Non-pigmented ciliary epithelial cell (primary cell): Measurements from ENCODE around the gene TMEM250.

Experiments used
- DNase-seq: peaks from one replicate; pipeline ENCODE4 v3.0.0-alpha.2; 2010; ENCODE audit warnings: low read depth

The TMEM250 gene

DNA sequence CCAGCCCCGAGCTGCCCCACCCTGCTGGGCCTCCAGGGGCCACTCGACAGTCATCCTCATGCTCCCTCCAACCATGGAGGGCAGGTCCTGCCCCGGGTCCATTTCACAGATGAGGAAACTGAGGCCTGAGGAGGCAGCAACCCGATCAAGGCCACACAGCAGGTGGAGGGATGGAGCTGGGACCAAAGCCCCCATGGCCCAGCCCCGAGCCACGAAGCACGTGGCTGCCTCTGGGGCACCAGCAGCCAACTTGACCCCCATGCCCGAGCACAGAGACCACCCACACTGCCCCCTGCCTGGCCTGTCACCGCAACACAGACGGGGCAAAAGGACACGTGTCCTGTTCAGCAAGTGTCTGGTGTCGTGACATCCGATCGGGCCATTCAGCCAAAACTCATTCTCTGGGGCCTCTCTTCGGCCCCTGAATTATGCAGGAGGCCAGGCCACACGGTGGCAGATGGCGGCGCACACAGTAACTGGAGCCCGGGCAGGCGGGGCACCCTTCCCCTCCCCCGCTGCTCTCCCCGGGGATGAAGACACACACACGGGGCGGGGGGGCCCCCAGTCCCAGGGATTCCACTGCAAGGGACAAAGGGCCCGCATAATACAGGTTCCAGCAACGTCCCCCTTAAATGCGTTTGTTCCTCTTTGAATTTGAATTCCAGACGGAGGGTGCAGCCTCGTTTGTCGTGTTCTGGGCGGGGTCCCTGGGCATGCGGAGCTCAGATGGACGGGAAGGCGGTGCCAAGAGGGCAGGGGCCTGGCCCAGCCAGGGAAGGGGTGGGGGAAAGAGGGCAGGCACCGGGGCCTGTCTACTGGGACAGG lies 29.4 kb upstream of the TMEM250 start:
- DNase-seq = no peak

DNA sequence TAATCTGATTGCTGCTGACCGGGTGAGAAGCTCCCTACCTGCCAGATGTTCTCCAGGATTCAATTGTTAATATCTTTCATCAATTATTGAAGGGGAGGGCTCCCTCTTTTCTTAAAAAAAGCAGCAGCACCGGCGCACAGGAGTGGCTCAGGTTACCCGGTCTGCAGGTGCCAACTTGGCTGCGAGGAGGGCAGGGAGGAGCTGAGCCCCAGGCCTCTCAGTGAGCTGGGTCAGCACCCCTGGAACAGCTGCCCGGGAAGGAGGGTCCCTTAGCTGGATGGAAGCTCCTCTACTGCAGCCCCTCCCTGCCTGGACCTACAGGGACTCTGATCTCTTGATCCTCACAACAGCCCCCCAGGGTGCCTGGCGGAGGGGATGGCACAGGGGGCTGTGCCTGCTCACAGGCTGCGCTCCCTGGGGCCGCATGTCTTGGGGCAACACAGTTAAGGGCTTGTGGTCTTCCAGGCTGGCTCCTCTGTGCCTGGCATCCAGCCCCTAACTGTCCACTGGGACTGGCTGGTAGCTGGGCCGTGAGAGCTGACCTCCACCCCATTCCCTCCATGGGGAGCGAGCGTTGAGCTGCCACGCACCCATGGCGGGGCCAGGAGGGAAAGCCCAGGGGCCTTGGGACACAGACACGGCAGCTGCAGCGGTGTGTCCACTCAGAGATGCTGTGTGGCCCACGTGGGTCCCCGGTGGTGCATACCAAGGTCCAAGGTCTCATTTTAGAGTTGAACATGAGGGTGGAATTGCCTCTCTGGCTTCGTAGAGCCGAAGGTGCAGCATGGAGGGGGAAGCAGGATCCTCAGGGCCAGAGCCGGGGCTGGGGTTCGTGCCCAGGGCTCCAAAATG lies 28.6 kb upstream of the TMEM250 start:
- no peak for DNase-seq

DNA sequence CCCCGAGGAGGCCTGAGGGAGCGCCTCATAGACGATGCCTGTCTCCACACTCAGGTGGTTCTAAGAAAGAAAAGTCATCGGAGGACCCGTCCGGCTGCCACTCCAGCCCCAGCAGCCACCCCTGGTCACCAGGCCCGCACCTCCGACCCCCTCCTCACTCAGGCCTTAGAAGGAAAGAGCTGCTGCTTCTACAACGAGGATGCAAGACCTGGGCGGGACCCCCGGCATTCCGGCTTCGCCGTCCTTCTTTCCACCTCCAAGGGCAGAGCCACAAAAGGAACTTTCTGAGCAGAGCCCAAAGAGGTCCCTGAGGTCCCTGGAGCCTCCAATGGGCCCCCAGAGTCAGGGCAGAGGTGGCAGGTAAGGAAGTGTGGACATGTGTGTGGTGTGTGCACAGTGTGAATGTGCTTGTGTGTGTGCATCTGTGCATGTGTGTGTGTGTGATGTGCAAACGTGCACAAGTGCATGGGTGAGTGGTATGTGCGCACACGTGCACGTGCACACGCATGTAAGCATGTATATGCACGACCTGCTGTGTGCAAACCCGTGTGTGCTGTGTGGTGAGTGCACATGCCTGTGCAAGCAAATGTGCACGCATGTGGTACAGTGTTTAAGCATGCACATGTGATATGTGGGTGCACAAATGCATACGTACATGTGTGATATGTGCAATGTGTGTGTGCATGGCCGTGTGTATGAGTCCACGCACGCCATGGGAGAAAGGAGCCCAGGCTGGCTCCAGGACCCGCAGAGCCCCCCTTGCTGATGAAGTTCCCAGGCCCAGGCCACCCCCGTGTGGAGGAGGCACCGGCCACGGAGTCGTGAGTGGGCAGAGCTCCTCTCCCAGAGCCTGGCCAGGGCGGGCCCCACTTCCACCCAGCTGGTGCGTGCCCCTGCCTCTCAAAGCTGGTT lies 27.7 kb upstream of the TMEM250 start:
- DNase-seq = no peak

DNA sequence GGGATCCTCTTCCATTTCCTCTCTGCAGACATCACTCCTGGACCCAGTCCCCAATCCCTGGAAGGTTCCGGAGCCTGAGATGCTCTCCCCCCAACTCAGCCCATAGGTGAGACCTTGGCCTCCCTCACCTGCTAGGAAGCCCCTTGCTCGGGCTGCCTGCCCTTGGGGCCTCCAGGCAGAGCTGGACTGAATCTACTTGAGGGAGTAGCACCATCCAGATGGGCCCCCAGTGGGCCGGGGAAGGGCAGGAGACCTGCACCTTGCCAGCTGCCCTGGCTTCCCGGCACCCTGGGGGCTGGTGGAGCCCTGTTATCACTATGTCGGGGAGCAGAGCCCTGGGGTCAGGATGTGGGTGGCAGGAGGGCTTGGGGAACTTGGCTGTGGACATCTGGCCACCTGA lies 26.9 kb upstream of the TMEM250 start:
- no peak for DNase-seq

DNA sequence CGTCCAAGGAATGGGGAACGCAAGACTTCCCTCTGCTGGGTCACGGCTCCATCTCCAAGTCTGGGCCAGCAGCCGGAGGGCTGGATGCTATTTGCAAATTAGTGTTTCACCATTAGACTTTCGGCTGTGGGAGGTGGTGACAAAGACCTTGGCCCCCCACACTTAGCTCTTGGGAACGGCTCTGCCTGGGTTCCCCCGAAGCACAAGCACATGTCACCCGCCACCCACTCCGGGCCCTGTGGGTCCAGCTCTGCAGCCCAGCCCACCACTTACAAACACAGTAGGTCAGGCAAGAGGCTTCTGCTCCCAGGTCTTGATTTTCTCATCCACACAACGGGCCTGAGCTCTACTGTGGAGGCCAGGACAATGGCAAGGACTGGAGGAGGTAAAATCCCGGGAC lies 25.8 kb upstream of the TMEM250 start:
- DNase-seq = no peak

DNA sequence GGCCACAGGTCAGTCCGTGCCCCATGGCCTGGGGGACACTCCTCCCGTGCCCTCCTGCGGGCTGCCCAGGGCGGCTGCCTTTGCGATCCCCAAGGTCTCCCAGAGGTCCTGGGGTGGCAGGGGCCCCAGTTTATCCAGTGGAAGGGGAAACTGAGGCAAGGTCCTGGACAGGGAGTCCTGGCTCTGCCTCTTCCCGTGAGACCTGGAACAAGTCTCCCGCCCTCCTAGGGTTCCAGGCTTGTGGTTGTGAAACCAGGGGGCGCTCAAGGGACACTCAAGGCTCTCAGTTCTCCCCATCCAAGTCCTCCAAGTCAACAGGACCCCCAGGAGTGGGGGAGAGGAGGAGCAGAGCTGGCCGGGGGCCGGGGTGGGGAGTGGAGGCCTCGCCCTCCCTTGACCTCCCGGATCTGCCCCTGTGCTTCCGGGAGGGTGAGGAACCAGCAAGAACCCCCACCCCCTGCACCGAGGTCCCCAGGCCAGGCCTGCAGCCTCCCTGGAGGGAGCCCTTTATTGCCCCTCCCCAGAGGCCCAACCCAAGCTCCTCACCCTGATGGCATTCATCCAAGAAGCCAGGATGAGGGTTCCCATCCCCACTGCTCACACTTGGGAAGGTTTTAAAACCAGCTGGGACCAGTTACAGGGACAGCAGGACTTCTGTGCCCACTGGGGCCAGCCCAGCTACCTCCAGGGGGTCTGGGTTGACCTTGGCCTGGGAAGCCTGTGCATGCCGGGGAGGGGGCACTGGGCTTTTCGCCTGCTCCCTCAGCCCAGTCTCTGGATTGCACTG lies 24.7 kb upstream of the TMEM250 start:
- no peak for DNase-seq

DNA sequence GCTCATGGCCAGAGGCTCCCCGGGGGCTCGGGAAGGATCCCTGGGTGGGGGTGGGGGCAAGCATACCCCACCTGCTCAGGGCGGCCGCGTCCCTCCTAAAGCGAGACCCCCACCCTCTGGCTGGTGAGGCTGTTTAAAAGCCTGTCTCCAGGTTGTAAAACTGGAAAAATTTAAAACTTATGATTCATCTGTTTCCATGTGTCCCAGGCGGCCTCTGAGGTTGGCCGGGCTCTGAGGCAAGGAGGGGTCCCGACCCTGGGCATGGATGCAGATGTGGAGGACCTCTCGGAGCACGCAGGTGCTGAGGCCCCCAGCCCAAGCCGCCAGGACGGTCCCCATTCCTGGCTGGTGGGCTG lies 24.2 kb upstream of the TMEM250 start:
- DNase-seq = no peak

DNA sequence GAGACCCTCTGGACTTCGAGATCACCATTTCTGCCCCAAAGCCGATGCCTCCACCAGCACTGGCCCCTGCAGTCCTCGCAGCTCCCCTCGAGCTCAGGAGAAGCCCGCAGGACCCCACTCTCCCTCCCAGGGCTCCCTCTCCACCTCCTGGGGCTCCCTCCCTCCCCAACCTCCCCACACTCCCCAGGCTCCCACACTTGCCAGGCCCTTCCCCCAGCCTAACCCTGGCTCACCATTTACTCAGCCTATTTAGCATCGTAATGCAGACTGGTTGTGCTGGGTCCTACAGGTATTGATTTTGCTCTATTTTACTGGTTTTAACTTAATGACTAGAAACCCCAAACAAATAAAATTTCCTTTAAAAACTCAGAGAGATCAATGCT lies 23.7 kb upstream of the TMEM250 start:
- no peak for DNase-seq

DNA sequence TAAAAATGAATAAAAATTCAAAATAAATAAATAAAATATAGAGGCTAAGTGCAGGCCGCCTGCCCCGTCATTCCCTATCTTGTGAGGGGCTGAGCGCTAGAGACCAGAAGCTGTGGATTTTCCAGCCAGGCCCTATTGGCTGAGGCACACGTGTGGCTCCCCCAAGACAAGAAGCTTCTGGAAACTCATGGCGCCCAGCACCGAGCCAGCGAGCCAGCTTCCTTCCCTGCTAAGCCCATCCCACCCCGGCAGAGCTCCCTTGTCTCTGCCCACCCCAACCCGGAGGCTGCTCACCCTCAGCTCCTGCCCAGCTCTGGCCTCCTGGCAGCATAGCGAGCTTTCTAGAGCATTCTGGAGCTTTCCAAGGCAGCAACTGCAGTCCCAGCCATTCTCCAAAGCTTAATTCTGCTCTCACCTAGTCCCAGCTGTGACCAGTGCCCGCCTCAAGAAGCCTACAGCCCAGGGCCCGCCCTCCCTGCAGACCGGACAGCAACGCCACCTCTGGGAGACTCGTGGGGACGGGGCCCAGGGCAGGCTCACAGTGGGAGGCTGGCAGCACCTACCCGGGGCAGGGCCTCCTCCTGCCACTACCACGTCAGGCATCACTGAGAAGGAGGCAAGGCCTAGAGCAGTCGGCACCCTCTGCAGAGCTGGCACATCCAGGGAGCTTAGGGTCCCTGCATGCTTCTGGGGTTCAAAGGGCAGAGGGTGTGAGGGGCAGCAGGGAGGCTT lies 23.2 kb upstream of the TMEM250 start:
- no peak for DNase-seq

DNA sequence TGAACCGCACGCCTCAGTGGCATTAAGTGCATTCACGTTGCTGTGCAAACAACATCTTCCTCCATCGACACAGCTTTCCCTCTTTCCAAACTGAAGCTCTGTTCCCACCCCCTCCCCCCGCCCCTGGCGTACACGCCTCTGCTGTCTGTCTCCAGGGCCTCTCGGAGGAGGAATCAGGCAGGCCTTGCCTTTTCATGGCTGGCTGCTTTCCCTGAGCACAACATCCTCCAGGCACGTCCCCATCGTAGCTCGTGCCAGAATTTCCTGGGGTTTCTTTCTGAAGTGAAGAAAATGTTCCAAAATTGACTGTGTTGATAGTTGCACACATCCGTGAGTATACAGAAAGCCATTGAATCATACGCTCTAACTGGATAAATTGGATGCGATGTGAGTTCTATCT lies 22.3 kb upstream of the TMEM250 start:
- no peak for DNase-seq

DNA sequence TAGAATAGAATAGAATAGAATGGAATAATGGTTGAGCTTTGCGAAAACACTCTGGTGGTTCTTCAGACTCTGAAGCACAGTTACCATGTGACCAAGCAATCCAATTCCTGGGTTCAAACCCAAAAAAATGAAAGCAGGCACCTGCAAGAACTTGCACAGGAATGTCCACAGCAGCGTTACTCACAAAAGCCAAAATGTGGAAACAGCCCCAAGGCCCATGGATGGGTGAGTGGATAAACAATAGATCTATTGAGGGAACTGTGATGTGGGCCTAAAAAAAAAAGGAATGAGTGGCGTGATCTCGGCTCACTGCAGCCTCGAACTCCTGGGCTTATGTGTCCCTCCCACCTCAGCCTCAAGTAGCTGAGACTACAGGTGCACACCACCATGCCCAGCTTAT lies 21.4 kb upstream of the TMEM250 start:
- DNase-seq = no peak

DNA sequence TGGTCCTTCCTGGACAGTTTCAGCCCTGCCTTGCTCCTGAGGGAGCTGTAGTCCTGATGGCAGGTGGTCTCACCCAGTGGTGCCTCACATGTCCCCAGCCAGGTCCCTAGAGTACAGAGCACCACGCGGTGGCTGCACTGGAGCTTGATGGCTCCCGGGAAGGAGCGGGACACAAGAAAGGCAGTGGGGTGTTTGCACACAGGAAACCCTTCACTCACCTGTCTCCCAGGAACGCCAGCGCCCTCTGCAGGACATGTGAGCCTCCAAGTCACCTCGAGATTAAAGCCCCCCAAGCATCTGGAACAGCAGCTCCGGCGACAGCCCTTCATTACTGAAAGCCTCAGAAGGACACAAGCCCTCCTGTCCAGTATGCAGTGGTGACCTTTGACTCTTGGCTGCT lies 19.9 kb upstream of the TMEM250 start:
- DNase-seq = no peak

DNA sequence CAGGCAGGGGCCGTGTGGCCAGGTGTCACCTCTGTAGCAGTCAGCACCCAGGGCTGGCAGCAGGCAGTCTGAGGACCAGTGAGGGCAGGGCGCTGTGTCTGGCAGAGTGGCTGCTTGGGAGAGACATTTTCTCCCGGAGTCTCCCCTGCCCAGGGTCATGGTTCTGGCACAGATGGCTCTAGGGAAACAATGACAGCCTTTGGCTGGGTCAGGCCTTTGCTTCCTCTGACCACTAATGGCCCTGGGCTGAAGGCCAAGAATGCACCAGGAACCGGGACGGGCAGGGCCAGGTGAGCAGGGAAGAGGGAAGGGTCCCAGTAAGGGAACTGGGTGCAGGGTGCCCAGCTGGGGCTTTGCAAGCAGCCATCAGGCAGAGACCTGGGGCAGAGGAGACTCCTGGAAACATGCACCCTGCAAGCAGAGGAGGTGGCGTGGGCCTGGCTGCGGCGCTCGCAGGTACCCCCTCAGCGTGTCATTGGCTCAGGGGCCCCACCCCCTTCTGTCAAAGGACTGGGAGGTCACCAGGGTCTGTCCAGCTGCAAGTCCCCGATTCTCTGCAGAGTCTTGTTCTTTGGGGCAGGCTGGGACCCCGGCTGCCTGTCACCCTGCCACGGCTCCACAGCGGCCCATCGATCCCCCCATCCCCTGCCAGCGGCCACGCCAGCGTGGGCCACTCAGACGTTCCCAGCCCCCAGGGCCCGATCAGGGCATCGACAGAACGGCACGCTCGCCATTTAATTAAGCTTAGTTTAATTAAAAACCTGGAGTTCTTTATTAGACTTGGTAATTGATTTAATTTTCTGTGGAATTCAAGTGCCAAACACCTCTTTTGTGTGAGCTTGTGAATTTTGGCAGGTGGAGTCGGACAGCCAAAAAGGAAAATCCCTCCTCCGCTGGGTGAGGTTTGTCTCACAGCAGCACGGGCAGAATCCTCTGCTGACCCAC lies 18.9 kb upstream of the TMEM250 start:
- no peak for DNase-seq

DNA sequence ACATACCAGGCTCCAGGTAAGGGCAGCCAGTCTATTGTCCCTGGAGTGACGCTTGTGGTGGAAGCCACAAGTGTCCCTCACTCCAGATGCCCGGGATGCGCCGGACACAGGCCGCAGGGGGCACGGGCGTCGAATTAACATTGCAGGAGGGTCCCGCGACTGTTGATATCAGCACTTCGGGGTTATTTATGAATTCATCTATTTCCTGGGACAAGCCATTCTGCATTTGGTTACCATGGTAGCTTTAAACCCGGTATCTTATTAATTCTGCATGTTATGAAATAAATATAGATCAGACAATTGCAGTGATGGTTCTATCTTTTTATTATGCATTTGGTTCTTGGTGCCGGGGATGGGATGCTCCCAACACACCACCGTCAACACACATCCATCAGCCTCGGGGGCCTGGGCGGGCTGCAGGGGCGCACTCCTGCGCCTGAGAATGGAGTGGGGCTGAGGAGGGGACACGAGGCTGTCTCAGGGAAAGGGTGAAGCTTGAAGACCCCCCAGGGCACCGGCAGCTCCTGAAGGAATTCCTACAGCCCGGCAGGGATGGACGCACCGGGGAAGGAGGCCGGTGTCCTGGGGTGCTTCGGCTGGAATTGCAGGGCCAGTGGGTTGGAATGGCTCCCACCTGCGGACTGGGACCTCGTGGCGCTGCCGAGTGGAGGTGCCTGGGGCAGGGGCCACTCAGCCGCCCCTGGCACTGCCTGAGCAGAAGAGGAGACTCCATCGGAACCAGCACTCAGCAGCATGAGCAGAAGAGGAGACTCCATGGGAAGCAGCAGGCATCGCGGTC lies 17.7 kb upstream of the TMEM250 start:
- DNase-seq = no peak

DNA sequence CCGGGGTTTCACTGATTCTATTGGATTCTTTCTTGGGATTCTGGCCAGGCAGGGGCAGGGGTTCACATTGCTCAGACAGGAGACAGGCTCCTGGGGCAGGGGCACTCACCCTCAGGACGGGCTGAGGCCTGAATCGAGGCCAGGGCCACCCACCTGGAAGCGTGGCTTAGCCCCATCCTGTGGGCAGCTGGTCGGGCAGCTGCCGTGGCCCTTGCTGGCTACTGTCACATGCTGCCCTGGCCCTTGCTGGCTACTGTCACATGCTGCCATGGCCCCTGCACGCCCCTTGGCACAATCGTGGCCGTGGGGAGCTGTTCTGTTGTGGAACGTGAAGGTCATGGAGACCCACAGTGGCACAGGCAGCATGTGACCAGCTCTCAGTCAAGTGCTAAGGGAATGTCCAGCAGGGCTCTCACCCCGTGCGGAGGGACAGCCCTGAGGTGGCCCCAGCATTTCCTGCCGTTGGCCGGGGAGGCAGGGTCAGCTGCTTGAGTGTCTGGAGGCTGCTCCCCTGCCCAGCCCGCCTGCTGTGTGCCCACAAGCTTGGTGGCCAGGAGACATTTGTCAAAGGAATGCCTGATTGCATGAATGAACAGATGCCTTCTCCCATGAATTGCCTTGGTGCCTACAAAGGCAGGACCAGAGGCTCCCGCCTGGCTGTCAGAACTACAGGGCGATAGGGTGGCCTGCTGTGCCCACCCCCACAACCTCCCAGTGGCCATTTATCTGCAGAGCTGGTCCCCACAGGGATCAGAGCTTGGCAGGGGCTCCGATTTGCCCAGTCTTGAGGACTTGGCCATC lies 16.9 kb upstream of the TMEM250 start:
- no peak for DNase-seq

DNA sequence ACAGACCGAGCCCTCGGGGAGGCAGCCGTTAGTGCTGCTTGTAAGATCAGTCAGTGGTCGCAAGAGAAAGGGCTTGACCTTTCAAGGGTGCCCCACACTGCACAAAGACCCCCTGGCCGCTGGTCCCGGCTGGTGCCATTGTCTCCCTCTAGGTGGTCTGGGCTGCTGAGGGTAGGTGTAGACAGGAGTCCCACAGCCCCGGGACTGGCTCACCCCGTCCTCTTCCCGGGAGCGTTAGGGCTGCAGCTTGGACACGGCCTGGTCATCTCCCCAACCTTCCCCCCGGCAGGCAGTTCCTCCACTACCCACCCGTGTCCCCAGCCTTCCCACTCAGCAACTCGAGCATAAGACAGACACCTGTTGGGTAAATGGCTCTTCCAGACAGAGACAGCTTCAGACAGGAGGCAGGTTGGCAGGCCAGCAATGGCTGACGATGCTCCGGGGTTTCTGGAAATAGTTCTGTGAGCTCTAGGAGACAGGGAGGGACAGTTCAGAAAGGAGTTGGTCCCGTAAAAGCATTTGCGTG lies 15.3 kb upstream of the TMEM250 start:
- DNase-seq = no peak

DNA sequence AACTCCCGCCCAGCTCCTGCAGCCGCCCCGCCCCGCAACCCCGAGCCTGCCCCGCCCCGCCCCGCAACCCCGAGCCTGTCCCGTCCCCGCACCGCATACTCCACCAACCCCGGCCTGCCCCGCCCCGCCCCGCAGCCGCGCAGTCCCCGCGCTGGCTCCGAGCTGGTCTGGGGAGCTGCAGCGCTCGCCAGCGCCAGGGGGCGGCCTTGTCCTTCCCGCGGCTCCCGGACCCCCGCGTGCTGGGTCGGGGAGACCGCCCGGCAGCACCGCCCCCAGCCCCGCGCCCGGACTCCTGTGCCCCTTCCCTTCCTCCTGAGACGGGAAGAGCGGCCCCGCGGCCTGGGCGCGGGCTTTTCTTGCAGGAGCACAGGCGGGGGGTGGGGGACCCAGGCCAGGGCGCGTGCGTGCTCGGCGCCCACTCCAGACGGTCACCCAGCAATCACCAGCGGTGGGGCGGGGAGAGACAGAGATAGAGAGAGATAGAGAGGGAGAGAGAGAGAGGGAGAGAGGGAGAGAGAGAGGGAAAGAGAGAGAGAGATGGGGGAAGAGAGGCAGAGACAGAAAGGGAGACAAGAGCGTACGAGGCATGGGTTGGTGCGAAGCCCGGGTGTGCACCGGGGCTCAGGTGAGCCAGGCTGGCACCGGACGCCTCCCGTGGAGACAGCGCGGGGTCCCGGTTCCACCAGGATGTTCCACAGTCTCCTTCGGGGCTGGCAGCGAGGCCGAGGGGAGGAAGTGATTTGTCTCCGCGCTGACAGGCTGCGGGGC lies 14.7 kb upstream of the TMEM250 start:
- no peak for DNase-seq
